GM12891 (cell line): Measurements from ENCODE around the gene PPP2R3A.

ENCODE experiments used
- DNase-seq: peaks from one replicate; pipeline ENCODE4 v3.0.0; 2011; ENCODE audit warnings: low spot score; ENCODE audit not compliant: insufficient read length
- FAIRE-seq: peaks from 2 replicates; lab custom pipeline; 2011; peaks lifted over from hg19 to GRCh38; lab: Jason Lieb, UNC
- PAX5 ChIP-seq: IDR thresholded peaks from 2 replicates; pipeline ENCODE4 v1.6.1; 2011; ENCODE audit warnings: low read length, moderate library complexity, mild to moderate bottlenecking; ENCODE audit not compliant: insufficient read depth, severe bottlenecking
- POLR2A ChIP-seq: IDR thresholded peaks from 2 replicates; pipeline ENCODE4 v1.6.1; 2011; ENCODE audit warnings: low read depth, low read length, control low read depth
- POLR2AphosphoS5 ChIP-seq: IDR thresholded peaks from 2 replicates; pipeline ENCODE4 v1.6.1; 2011; ENCODE audit warnings: low read depth, low read length, control low read depth
- POU2F2 ChIP-seq: IDR thresholded peaks from 2 replicates; pipeline ENCODE4 v1.6.1; 2011; ENCODE audit warnings: low read depth, mild to moderate bottlenecking, control low read depth, low read length, moderate library complexity
- SPI1 ChIP-seq: IDR thresholded peaks from 2 replicates; pipeline ENCODE4 v1.6.1; 2011; ENCODE audit warnings: low read depth, low read length, control low read depth
- TAF1 ChIP-seq: IDR thresholded peaks from 2 replicates; pipeline ENCODE4 v1.6.1; 2011; ENCODE audit warnings: low read depth, low read length, control low read depth

PPP2R3A gene

GRCh38 chr3:135967867-135968266, 2.3 kb downstream of the PPP2R3A start:
- FAIRE-seq = no peak
- no peak for DNase-seq
- TF ChIP-seq PAX5 (no peak), POLR2AphosphoS5 (no peak), POU2F2 (no peak), POLR2A (no peak), SPI1 (no peak), TAF1 (no peak)

GRCh38 chr3:135970506-135971116, 5.1 kb downstream of the PPP2R3A start:
- TF ChIP-seq SPI1 (peak; percentile 85), PAX5 (no peak)
- no peak for DNase-seq
- FAIRE-seq = no peak

- TF ChIP-seq POLR2AphosphoS5 = no peak
- TF ChIP-seq TAF1 = no peak
- TF ChIP-seq POLR2A = no peak
- DNase-seq = no peak
- no peak for FAIRE-seq
These were observed 8.3 kb downstream of the PPP2R3A start for GRCh38 chr3:135973841-135974240.

GRCh38 chr3:135975053-135975452, 9.5 kb downstream of the PPP2R3A start:
- TF ChIP-seq PAX5 = no peak
- TF ChIP-seq POLR2AphosphoS5 = no peak
- DNase-seq (no peak), FAIRE-seq (no peak)

- FAIRE-seq (no peak), DNase-seq (no peak)
- TF ChIP-seq POLR2AphosphoS5 = no peak
- no peak for TF ChIP-seq SPI1
- no peak for TF ChIP-seq POU2F2
- no peak for TF ChIP-seq PAX5
- TF ChIP-seq POLR2A = no peak
- TF ChIP-seq TAF1 = no peak
These were observed 10.0 kb downstream of the PPP2R3A start for GRCh38 chr3:135975536-135975935.

GRCh38 chr3:135980343-135980742, 14.8 kb downstream of the PPP2R3A start:
- DNase-seq = no peak
- no peak for FAIRE-seq
- no peak for TF ChIP-seq POLR2A
- TF ChIP-seq PAX5 = no peak
- TF ChIP-seq POU2F2 = no peak
- TF ChIP-seq POLR2AphosphoS5 = no peak
- no peak for TF ChIP-seq SPI1
- no peak for TF ChIP-seq TAF1

- FAIRE-seq (no peak), DNase-seq (no peak)
- TF ChIP-seq POLR2AphosphoS5 = no peak
- no peak for TF ChIP-seq PAX5
- TF ChIP-seq TAF1 = no peak
These were observed 16.3 kb downstream of the PPP2R3A start for GRCh38 chr3:135981701-135982403.

- TF ChIP-seq POLR2A = no peak
- TF ChIP-seq TAF1 = no peak
- no peak for TF ChIP-seq PAX5
- TF ChIP-seq POU2F2 = no peak
- TF ChIP-seq SPI1 = no peak
- TF ChIP-seq POLR2AphosphoS5 = no peak
- FAIRE-seq (no peak), DNase-seq (no peak)
These were observed 16.9 kb downstream of the PPP2R3A start for GRCh38 chr3:135982404-135982761.

- TF ChIP-seq TAF1 (no peak), POLR2A (no peak), SPI1 (no peak), PAX5 (no peak), POLR2AphosphoS5 (no peak), POU2F2 (no peak)
- FAIRE-seq (no peak), DNase-seq (no peak)
These were observed 17.5 kb downstream of the PPP2R3A start for GRCh38 chr3:135982922-135983581.

- DNase-seq (no peak), FAIRE-seq (no peak)
- TF ChIP-seq POU2F2 = no peak
- no peak for TF ChIP-seq PAX5
- TF ChIP-seq POLR2A = no peak
- TF ChIP-seq POLR2AphosphoS5 = no peak
- no peak for TF ChIP-seq SPI1
- no peak for TF ChIP-seq TAF1
These were observed 22.1 kb downstream of the PPP2R3A start for GRCh38 chr3:135987661-135988060.
